GM12878 (cell line): ENCODE data around the gene MYO1D. TPM values are rescaled to one million over a fixed set of nuclear protein-coding genes. Genes with fewer than 3 reads are reported as not detected.

Experiments used
- ATAC-seq: fragments of 200-7000 bp; cut with Tn5 transposase; 3 replicates; pipeline ENCODE4 v1.9.1; 2020; ENCODE audit warnings: mild to moderate bottlenecking, moderate library complexity
- BruUV-seq: library from RNA; stranded (reverse); fragments of 400-500 nt; replicated peaks from 2 replicates; lab custom pipeline; 2021; lab: Mats Ljungman, UMichigan
- CTCF ChIA-PET: fragments of 300-600 bp; sonication (Branson Sonifier 250); formaldehyde crosslinking; extraction: SDS; loops from one replicate; lab custom pipeline; 2021; ENCODE audit warnings: inconsistent platforms; lab: Yijun Ruan, JAX
- POLR2A ChIA-PET: fragments of 350-600 bp; formaldehyde crosslinking; extraction: SDS; loops from one replicate; lab custom pipeline; 2021; ENCODE audit warnings: inconsistent platforms; lab: Charles Lee
- RAD21 ChIA-PET: fragments of 300-600 bp; sonication (Branson Sonifier 250); formaldehyde crosslinking; loops from one replicate; lab custom pipeline; 2023; ENCODE audit warnings: antibody characterized with exemption; ENCODE audit not compliant: unreplicated experiment; lab: Charles Lee
- SMC1A ChIA-PET: fragments of 300-600 bp; sonication (Branson Sonifier 250); formaldehyde crosslinking; loops from one replicate; lab custom pipeline; 2023; ENCODE audit not compliant: unreplicated experiment, uncharacterized antibody; lab: Charles Lee
- DNase-seq: peaks from one replicate; pipeline ENCODE4 v3.0.0-alpha.2; 2011; ENCODE audit warnings: low read depth, low spot score
- FAIRE-seq: peaks from 3 replicates; lab custom pipeline; 2011; peaks lifted over from hg19 to GRCh38; lab: Jason Lieb, UNC
- H2AFZ ChIP-seq: 2 replicates; pipeline ENCODE4 v1.6.0; 2011; ENCODE audit warnings: low read depth, low read length, control low read depth; ENCODE audit not compliant: control insufficient read depth
- H3K27ac ChIP-seq: 2 replicates; pipeline ENCODE4 v1.5.1; 2011; ENCODE audit warnings: control low read depth; ENCODE audit not compliant: control insufficient read depth, insufficient read depth
- H3K27me3 ChIP-seq, 2 experiments: replicated peaks in 1 of 2; 2 replicates each; pipeline versions ENCODE4 v1.6.0 to v1.6.1; 2011; ENCODE audit warnings: low read length in 1 of 2; ENCODE audit not compliant: control insufficient read depth in 2 of 2, insufficient read depth in 2 of 2
- H3K36me3 ChIP-seq, 2 experiments: 2 replicates each; pipeline ENCODE4 v1.5.1; 2011; ENCODE audit warnings: low read length in 1 of 2; ENCODE audit not compliant: control insufficient read depth in 2 of 2, insufficient read depth in 2 of 2
- H3K4me1 ChIP-seq: 2 replicates; pipeline ENCODE4 v1.6.1; 2011; ENCODE audit warnings: mild to moderate bottlenecking, low read length, moderate library complexity, mixed read lengths; ENCODE audit not compliant: control insufficient read depth, insufficient read depth
- H3K4me2 ChIP-seq: 2 replicates; pipeline ENCODE4 v1.6.0; 2011; ENCODE audit warnings: control low read depth; ENCODE audit not compliant: control insufficient read depth, insufficient read depth
- H3K4me3 ChIP-seq: fragments of 200-600 bp; sonication (generic); 2 replicates; pipeline ENCODE4 v1.5.1; 2016
- H3K79me2 ChIP-seq: 2 replicates; pipeline ENCODE4 v1.6.0; 2011; ENCODE audit warnings: low read length; ENCODE audit not compliant: control insufficient read depth, insufficient read depth
- H3K9ac ChIP-seq: 2 replicates; pipeline ENCODE4 v1.8.0; 2011; ENCODE audit warnings: low read length, control low read depth, mixed read lengths; ENCODE audit not compliant: control insufficient read depth, insufficient read depth
- H3K9me3 ChIP-seq: replicated peaks from 3 replicates; pipeline ENCODE4 v1.5.1; 2011; ENCODE audit warnings: mild to moderate bottlenecking, low read length; ENCODE audit not compliant: control insufficient read depth, insufficient read depth
- H4K20me1 ChIP-seq: 2 replicates; pipeline ENCODE4 v1.6.0; 2011; ENCODE audit not compliant: control insufficient read depth, insufficient read depth
- ASH2L ChIP-seq: fragments of 300-600, 200-600 bp; sonication (generic); IDR thresholded peaks from 2 replicates; pipeline ENCODE4 v1.6.1; 2017; ENCODE audit warnings: low read depth, mild to moderate bottlenecking, borderline replicate concordance
- CEBPB ChIP-seq, 2 experiments: fragments of 150-350 bp in 1 of 2; IDR thresholded peaks; 2 replicates each; pipeline ENCODE4 v1.6.1; 2012 to 2014; ENCODE audit warnings: low read depth in 2 of 2, low read length in 2 of 2, borderline replicate concordance in 1 of 2, inconsistent platforms in 1 of 2
- CHD1 ChIP-seq: IDR thresholded peaks from 2 replicates; pipeline ENCODE4 v1.6.1; 2012; ENCODE audit warnings: low read depth, low read length, improper control_type of control experiment
- CHD4 ChIP-seq: fragments of 200-600 bp; sonication (generic); IDR thresholded peaks from 2 replicates; pipeline ENCODE4 v1.6.1; 2016; ENCODE audit warnings: mild to moderate bottlenecking
- CREB1 ChIP-seq: IDR thresholded peaks from 2 replicates; pipeline ENCODE4 v1.6.1; 2012; ENCODE audit warnings: low read depth, mild to moderate bottlenecking, inconsistent platforms
- ETV6 ChIP-seq, 2 experiments: fragments of 450-650 bp in 1 of 2; IDR thresholded peaks in 1 of 2; conservative IDR thresholded peaks in 1 of 2; 2 replicates each; pipeline ENCODE4 v1.6.1; 2014; ENCODE audit warnings: antibody characterized with exemption in 1 of 2, borderline replicate concordance in 1 of 2, low read depth in 1 of 2, mild to moderate bottlenecking in 1 of 2, moderate library complexity in 1 of 2
- GABPA ChIP-seq: IDR thresholded peaks from 2 replicates; pipeline ENCODE4 v1.6.1; 2014; ENCODE audit warnings: antibody characterized with exemption, low read depth, mild to moderate bottlenecking, inconsistent platforms
- MEF2A ChIP-seq: IDR thresholded peaks from 2 replicates; pipeline ENCODE4 v1.6.1; 2011; ENCODE audit warnings: low read depth, mild to moderate bottlenecking, low read length, moderate library complexity; ENCODE audit not compliant: insufficient read depth
- NBN ChIP-seq: fragments of 450-650 bp; IDR thresholded peaks from 2 replicates; pipeline ENCODE4 v1.6.1; 2016
- NFYA ChIP-seq: IDR thresholded peaks from 2 replicates; pipeline ENCODE4 v1.6.1; 2011; ENCODE audit warnings: low read depth, mild to moderate bottlenecking, low read length, improper control_type of control experiment, borderline replicate concordance
- POLR2AphosphoS2 ChIP-seq: IDR thresholded peaks from 2 replicates; pipeline ENCODE4 v1.6.1; 2011; ENCODE audit warnings: low read depth, mild to moderate bottlenecking, low read length, improper control_type of control experiment, moderate library complexity
- RFX5 ChIP-seq: IDR thresholded peaks from 2 replicates; pipeline ENCODE4 v1.6.1; 2011; ENCODE audit warnings: low read depth, low read length, improper control_type of control experiment
- SMC3 ChIP-seq: IDR thresholded peaks from 2 replicates; pipeline ENCODE4 v1.6.1; 2011; ENCODE audit warnings: low read length, improper control_type of control experiment, borderline replicate concordance
- STAT3 ChIP-seq: IDR thresholded peaks from 2 replicates; pipeline ENCODE4 v1.6.1; 2011; ENCODE audit warnings: low read depth, low read length, improper control_type of control experiment
- ZNF384 ChIP-seq: IDR thresholded peaks from 2 replicates; pipeline ENCODE4 v1.6.1; 2012; ENCODE audit warnings: low read depth, mild to moderate bottlenecking, low read length, improper control_type of control experiment, borderline replicate concordance
- WGBS: methylation state at CpG from one replicate; pipeline ENCODE4 v1.1.6; 2016; ENCODE audit warnings: low lambda C conversion rate; ENCODE audit not compliant: insufficient replicate concordance, insufficient coverage; ENCODE audit errors: missing lambda C conversion rate; 5-methylcytosine and 5-hydroxymethylcytosine counted together
- in situ Hi-C: fragments of 300-500 bp; cut with MboI; formaldehyde crosslinking; loops from 9 replicates; pipeline ENCODE4 v1.14.3; 2018; ENCODE audit warnings: mixed read lengths
- intact Hi-C: fragments of 100-400 bp; cut with micrococcal nuclease; formaldehyde crosslinking; loops from one replicate; pipeline ENCODE4 v1.14.2; 2022; ENCODE audit not compliant: unreplicated experiment
- polyA plus RNA-seq, 11 experiments: library from polyadenylated mRNA; depleted of rRNA in 4 of 11; unstranded in 6 of 11; stranded (reverse) in 5 of 11; fragments of >200 nt; fragmentation: Nextera tagmentation in 4 of 11; fragmentation: Illumina TruSeq in 1 of 11; extraction: Ambion mirVana in 4 of 11; extraction: Trizol in 1 of 11; gene quantifications; 1 replicate in 1 of 11; 2 replicates in 10 of 11; pipeline versions ENCODE4 v1.2.1 to v1.2.3, GENCODE V29; 2011 to 2016; ENCODE audit warnings: inconsistent platforms in 2 of 11, missing spikeins in 2 of 11, low read depth in 1 of 11
- total RNA-seq, 4 experiments: library from RNA; depleted of rRNA in 3 of 4; stranded (reverse); fragments of >200 nt in 3 of 4; fragmentation: Illumina TruSeq in 1 of 4; extraction: Trizol in 1 of 4; gene quantifications; 2 replicates each; pipeline versions ENCODE4 v1.2.1 to v1.2.3, GENCODE V29; 2013 to 2021
- TF ChIP-seq, protein P1 (sequence below): fragments of 450-650 bp; IDR thresholded peaks from 2 replicates; pipeline ENCODE4 v1.6.1; 2014; ENCODE audit warnings: mild to moderate bottlenecking

Gene MYO1D
- total and polyA plus RNA-seq, 10 of the 15 experiments (the other 5 are each of a cell fraction or from before 2014, with no cell fraction given), result 1.8 to 37.7 (median 25.4) TPM

DNA sequence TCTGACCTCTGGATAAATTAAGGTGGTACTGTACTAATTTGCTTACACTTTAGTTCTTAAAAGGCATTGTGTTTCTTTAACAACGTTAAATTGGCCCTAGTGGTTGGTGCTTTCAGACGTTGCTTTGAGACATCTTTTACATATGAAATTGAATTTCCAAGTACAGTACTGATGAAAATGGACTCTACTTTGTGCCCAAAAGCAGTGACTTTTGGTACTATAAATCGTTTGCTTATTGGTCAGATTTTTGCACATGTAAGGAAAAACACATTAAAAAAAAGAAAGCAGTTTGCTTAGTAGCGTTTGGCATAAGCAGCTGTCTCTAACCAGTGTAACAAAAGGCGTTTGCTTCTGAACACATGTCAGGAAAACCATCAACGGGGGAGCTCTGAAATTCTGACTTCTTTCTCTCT lies 250.5 kb downstream of the MYO1D start:
- no peak overlapping the region for H3K9ac ChIP-seq
- TF ChIP-seq SMC3, result no peak
- TF ChIP-seq CHD4, result no peak
- no peak for TF ChIP-seq NFYA
- no peak for TF ChIP-seq CEBPB (IDR thresholded peaks at IDR 0.05; ENCODE audit: borderline replicate concordance in 1 of 2, low read depth in 2 of 2, low read length in 2 of 2)
- RAD21 ChIA-PET, result no interaction called here
- no peak for FAIRE-seq
- no peaks in the 10 kb centered on the region for H3K9me3 ChIP-seq
- intact Hi-C loops, result no loop called here
- no peak overlapping the region for H3K4me3 ChIP-seq
- SMC1A ChIA-PET, result interaction anchor here (1.5 kb wide), 1 partner anchor 9 kb away, joined by 3 read pairs; no protein-coding TSS in a partner anchor
- WGBS, result 51% methylated on average over 6 of the region's 6 CpGs
- no peak overlapping the region for H2AFZ ChIP-seq
- no peaks in the 10 kb centered on the region for H3K4me1 ChIP-seq
- H3K4me2 ChIP-seq, result no peak overlapping the region
- POLR2A ChIA-PET, result interaction anchor here (0.5 kb wide), 1 partner anchor 226 kb away, joined by 3 read pairs; no protein-coding TSS in a partner anchor
- BruUV-seq, result no TSS peak
- CTCF ChIA-PET, result interaction anchor here (1.0 kb wide), 1 partner anchor 33 kb away, joined by 4 read pairs; no protein-coding TSS in a partner anchor
- ATAC-seq, result no peak
- in situ Hi-C loops, result no loop called here
- DNase-seq, result no peak
- H3K79me2 ChIP-seq, result no peaks in the 10 kb centered on the region
- H3K36me3 ChIP-seq, result no peaks in the 10 kb centered on the region
- no peaks in the 10 kb centered on the region for H4K20me1 ChIP-seq
- no peak overlapping the region for H3K27ac ChIP-seq
- no peaks in the 10 kb centered on the region for H3K27me3 ChIP-seq

DNA sequence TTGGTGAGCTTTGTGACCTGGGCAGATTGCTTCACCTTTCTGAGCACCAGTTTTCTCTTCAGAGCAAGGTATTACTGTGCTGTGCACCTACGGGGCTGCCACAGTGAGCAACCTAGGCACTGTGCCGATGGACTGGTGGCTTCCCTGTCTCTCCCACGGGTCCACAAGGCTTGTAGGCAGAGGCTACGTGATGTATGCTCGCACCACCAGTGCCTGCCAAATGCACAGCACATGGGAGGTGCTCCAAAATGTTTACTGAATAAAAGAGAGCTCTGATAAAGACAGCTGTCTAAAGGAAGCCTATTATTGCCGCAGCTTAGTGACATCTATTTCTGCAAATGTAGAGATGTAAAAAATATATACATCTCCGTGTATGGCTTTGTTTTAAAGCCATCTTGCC lies 251.0 kb downstream of the MYO1D start:
- in situ Hi-C loops, result no loop called here
- TF ChIP-seq ZNF384 (no peak), GABPA (no peak), POLR2AphosphoS2 (no peak), ETV6 (conservative IDR thresholded peaks at IDR 0.05 in 1 of 2, IDR thresholded peaks at IDR 0.05 in 1 of 2; ENCODE audit: borderline replicate concordance in 1 of 2, low read depth in 1 of 2) (no peak), MEF2A (no peak), ASH2L (no peak), CHD1 (no peak), NBN (no peak), STAT3 (no peak), RFX5 (no peak), SMC3 (no peak), CREB1 (no peak)
- TF ChIP-seq, protein P1, sequence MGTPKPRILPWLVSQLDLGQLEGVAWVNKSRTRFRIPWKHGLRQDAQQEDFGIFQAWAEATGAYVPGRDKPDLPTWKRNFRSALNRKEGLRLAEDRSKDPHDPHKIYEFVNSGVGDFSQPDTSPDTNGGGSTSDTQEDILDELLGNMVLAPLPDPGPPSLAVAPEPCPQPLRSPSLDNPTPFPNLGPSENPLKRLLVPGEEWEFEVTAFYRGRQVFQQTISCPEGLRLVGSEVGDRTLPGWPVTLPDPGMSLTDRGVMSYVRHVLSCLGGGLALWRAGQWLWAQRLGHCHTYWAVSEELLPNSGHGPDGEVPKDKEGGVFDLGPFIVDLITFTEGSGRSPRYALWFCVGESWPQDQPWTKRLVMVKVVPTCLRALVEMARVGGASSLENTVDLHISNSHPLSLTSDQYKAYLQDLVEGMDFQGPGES, result no peak

More for the DNA sequence above, 251.0 kb downstream of the MYO1D start:
- ATAC-seq (no peak), DNase-seq (no peak), FAIRE-seq (no peak)
- Histone ChIP-seq H3K4me2 (no peak overlapping the region), H2AFZ (no peak overlapping the region), H4K20me1 (no peaks in the 10 kb centered on the region), H3K9me3 (no peaks in the 10 kb centered on the region), H3K79me2 (no peaks in the 10 kb centered on the region), H3K9ac (no peak overlapping the region), H3K27ac (no peak overlapping the region), H3K27me3 (no peaks in the 10 kb centered on the region), H3K36me3 (no peaks in the 10 kb centered on the region), H3K4me1 (no peaks in the 10 kb centered on the region), H3K4me3 (no peak overlapping the region)
- WGBS, result 68% methylated on average over 7 of the region's 7 CpGs
- RAD21 ChIA-PET, result no interaction called here
- POLR2A ChIA-PET, result no interaction called here
- intact Hi-C loops, result no loop called here
- BruUV-seq, result no TSS peak
- CTCF ChIA-PET, result interaction anchor here (1.0 kb wide), 1 partner anchor 33 kb away, joined by 4 read pairs; no protein-coding TSS in a partner anchor
- SMC1A ChIA-PET, result no interaction called here
